Small intestine (tissue), 7 donors: Measurements from ENCODE around the gene LILRB5. TPM values are rescaled to one million over a fixed set of nuclear protein-coding genes. Genes with fewer than 3 reads are reported as not detected.
A peak's percentile ranks its signal among the peaks of the same experiment; 100 is the strongest.
"Not testable (repeated sequence)": the region's sequence is repeated elsewhere in the genome, so short reads cannot be mapped to it uniquely, and the experiment has no call there.

Source experiments
- DNase-seq, 2 donors: peaks; one replicate each; pipeline versions ENCODE4 v3.0.0 to v3.0.0-alpha.2; 2013
- FAIRE-seq: peaks from 2 replicates; lab custom pipeline; 2012; peaks lifted over from hg19 to GRCh38; lab: Jason Lieb, UNC
- H3K27ac ChIP-seq, 3 donors: one replicate each; pipeline ENCODE4 v1.5.1; 2013; ENCODE audit warnings: low read length in 2 of 3, mild to moderate bottlenecking in 2 of 3, control low read depth in 1 of 3, inconsistent platforms in 1 of 3, low read depth in 1 of 3, moderate library complexity in 1 of 3
- H3K27me3 ChIP-seq, 3 donors: one replicate each; pipeline ENCODE4 v1.6.1; 2013; ENCODE audit warnings: low read length in 3 of 3, inconsistent platforms in 1 of 3; ENCODE audit not compliant: control insufficient read depth in 3 of 3, insufficient read depth in 3 of 3
- H3K36me3 ChIP-seq, 3 donors: one replicate each; pipeline ENCODE4 v1.6.1; 2013; ENCODE audit warnings: low read length in 3 of 3, inconsistent platforms in 1 of 3, low read depth in 1 of 3, mild to moderate bottlenecking in 1 of 3, moderate library complexity in 1 of 3; ENCODE audit not compliant: control insufficient read depth in 3 of 3, insufficient read depth in 2 of 3
- H3K4me1 ChIP-seq, 3 donors: one replicate each; pipeline ENCODE4 v1.6.1; 2013; ENCODE audit warnings: low read length in 2 of 3, inconsistent platforms in 1 of 3, low read depth in 1 of 3, mild to moderate bottlenecking in 1 of 3, moderate library complexity in 1 of 3; ENCODE audit not compliant: control insufficient read depth in 3 of 3, insufficient read depth in 2 of 3
- H3K4me3 ChIP-seq, 3 donors: one replicate each; pipeline ENCODE4 v1.5.1; 2013; ENCODE audit warnings: low read length in 3 of 3, control low read depth in 1 of 3, inconsistent platforms in 1 of 3, low read depth in 1 of 3, mild to moderate bottlenecking in 1 of 3, moderate library complexity in 1 of 3
- H3K9me3 ChIP-seq, 2 donors: one replicate each; pipeline ENCODE4 v1.6.1; 2013; ENCODE audit warnings: low read depth in 1 of 2, low read length in 1 of 2; ENCODE audit not compliant: control insufficient read depth in 2 of 2, insufficient read depth in 1 of 2
- WGBS, 3 donors: extraction: QIAGEN DNeasy Blood & Tissue Kit; methylation state at CpG; one replicate each; pipeline ENCODE4 v1.1.7; 2013; 5-methylcytosine and 5-hydroxymethylcytosine counted together
- polyA plus RNA-seq, 4 donors: library from polyadenylated mRNA; stranded (reverse) in 3 of 4; unstranded in 1 of 4; fragments of 200-250 nt in 3 of 4; fragments of 120-200 nt in 1 of 4; gene quantifications; one replicate each; pipeline versions ENCODE4 v1.2.1 to v1.2.3, GENCODE V29; 2013
- donor health status: healthy with polysubstance abuse.
- donor health status: control.
- donor health status: control.
- donor health status: Bipolar disorder and iron deficiency.
- donor health status: healthy.

LILRB5 gene
- polyA plus RNA-seq, 4 donors = 1.1 to 6.9 (median 4.4) TPM

- H3K4me1 ChIP-seq = peaks cover 10 to 44% (median 11%) of the 10 kb centered on the region in 3 donors
- DNase-seq (peak; percentile 96 to 97), FAIRE-seq (no peak)
- WGBS, 3 donors = 7 to 24% (median 9%) methylated on average over 10 of the region's 10 CpGs
- no peaks in the 10 kb centered on the region for H3K27me3 ChIP-seq
- peak overlapping the region; percentile 42 to 99 (median 92) for H3K27ac ChIP-seq
- no peaks in the 10 kb centered on the region for H3K9me3 ChIP-seq
- peaks cover 9 to 42% (median 9%) of the 10 kb centered on the region in 3 donors for H3K36me3 ChIP-seq
- H3K4me3 ChIP-seq = no peak overlapping the region
Observed at GRCh38 chr19:54209811-54210494, 47.1 kb downstream of the LILRB5 start.

- Histone ChIP-seq H3K27me3 (no peaks in the 10 kb centered on the region), H3K4me1 (peaks cover 10 to 50% (median 12%) of the 10 kb centered on the region in 3 donors), H3K9me3 (no peaks in the 10 kb centered on the region), H3K36me3 (peaks cover 9 to 46% (median 12%) of the 10 kb centered on the region in 3 donors), H3K4me3 (no peak overlapping the region), H3K27ac (peak overlapping the region; percentile 38 to 99 (median 92))
- DNase-seq (peak; percentile 17 to 24), FAIRE-seq (no peak)
- 42 to 54% (median 48%) methylated on average over 22 to 24 of the region's 24 CpGs for WGBS, 3 donors
Observed at GRCh38 chr19:54209058-54209810, 47.8 kb downstream of the LILRB5 start.

GRCh38 chr19:54208784-54209057 is 48.4 kb downstream of the LILRB5 start:
- H3K4me1 ChIP-seq = peaks cover 10 to 54% (median 14%) of the 10 kb centered on the region in 3 donors
- H3K9me3 ChIP-seq = no peaks in the 10 kb centered on the region
- peaks cover 11 to 51% (median 12%) of the 10 kb centered on the region in 3 donors for H3K36me3 ChIP-seq
- WGBS, 3 donors = 55 to 64% (median 61%) methylated on average over 8 of the region's 8 CpGs
- no peak overlapping the region for H3K4me3 ChIP-seq
- DNase-seq (peak in 1 of 2 donors; percentile 25), FAIRE-seq (no peak)
- H3K27me3 ChIP-seq = no peaks in the 10 kb centered on the region
- H3K27ac ChIP-seq = peak overlapping the region; percentile 38 to 99 (median 92)

GRCh38 chr19:54207983-54208783 is 48.9 kb downstream of the LILRB5 start:
- Histone ChIP-seq H3K4me3 (no peak overlapping the region), H3K9me3 (no peaks in the 10 kb centered on the region), H3K27ac (peak overlapping the region; percentile 42 to 99 (median 92)), H3K27me3 (no peaks in the 10 kb centered on the region), H3K4me1 (peaks cover 10 to 58% (median 14%) of the 10 kb centered on the region in 3 donors), H3K36me3 (peaks cover 12 to 56% (median 12%) of the 10 kb centered on the region in 3 donors)
- DNase-seq = peak; percentile 32 to 76
- no peak for FAIRE-seq
- WGBS, 3 donors = 53 to 66% (median 65%) methylated on average over 18 of the region's 18 CpGs

GRCh38 chr19:54207676-54207982 is 49.4 kb downstream of the LILRB5 start:
- Histone ChIP-seq H3K36me3 (peaks cover 16 to 62% (median 17%) of the 10 kb centered on the region in 3 donors), H3K4me1 (peaks cover 10 to 64% (median 17%) of the 10 kb centered on the region in 3 donors), H3K27me3 (no peaks in the 10 kb centered on the region), H3K27ac (peak overlapping the region; percentile 42 to 75 (median 52)), H3K4me3 (no peak overlapping the region), H3K9me3 (no peaks in the 10 kb centered on the region)
- no peak for FAIRE-seq
- 61 to 88% (median 62%) methylated on average over 5 of the region's 5 CpGs for WGBS, 3 donors
- DNase-seq = no peak

GRCh38 chr19:54207193-54207592 is 49.9 kb downstream of the LILRB5 start:
- Histone ChIP-seq H3K4me1 (peaks cover 11 to 68% (median 17%) of the 10 kb centered on the region in 3 donors), H3K27ac (peak overlapping the region; percentile 42 to 75 (median 52)), H3K36me3 (peaks cover 16 to 63% (median 19%) of the 10 kb centered on the region in 3 donors)
- H3K4me3 ChIP-seq, H3K9me3 ChIP-seq, DNase-seq, H3K27me3 ChIP-seq, FAIRE-seq: not testable (repeated sequence)
- 70 to 73% (median 70%) methylated on average over 22 to 23 of the region's 23 CpGs for WGBS, 3 donors

- Histone ChIP-seq H3K27me3 (no peaks in the 10 kb centered on the region), H3K4me3 (no peak overlapping the region), H3K27ac (peak overlapping the region in 2 of 3 donors; percentile 31 to 75), H3K4me1 (peaks cover 13 to 72% (median 21%) of the 10 kb centered on the region in 3 donors), H3K36me3 (peaks cover 16 to 67% (median 22%) of the 10 kb centered on the region in 3 donors), H3K9me3 (no peaks in the 10 kb centered on the region)
- no peak for FAIRE-seq
- no peak for DNase-seq
- 75 to 78% (median 77%) methylated on average over 13 of the region's 13 CpGs for WGBS, 3 donors
Observed at GRCh38 chr19:54206831-54207177, 50.3 kb downstream of the LILRB5 start.
